Sigmoid colon (tissue), 7 donors: Measurements from ENCODE around the gene PFKP. TPM values are rescaled to one million over a fixed set of nuclear protein-coding genes. Genes with fewer than 3 reads are reported as not detected.
A peak's percentile ranks its signal among the peaks of the same experiment; 100 is the strongest.

Experiments
- DNase-seq: peaks from one replicate; pipeline ENCODE4 v3.0.0-alpha.2; 2019
- H3K27ac ChIP-seq, 4 donors: fragments of 200-600 bp; sonication (generic); one replicate each; pipeline ENCODE4 v1.5.1; 2016 to 2019; ENCODE audit warnings: mild to moderate bottlenecking in 1 of 4
- H3K27me3 ChIP-seq, 3 donors: fragments of 200-600 bp; sonication (generic); one replicate each; pipeline ENCODE4 v1.5.1; 2019; ENCODE audit warnings: mild to moderate bottlenecking in 1 of 3
- H3K36me3 ChIP-seq, 4 donors: fragments of 200-600 bp; sonication (generic); one replicate each; pipeline ENCODE4 v1.5.1; 2016 to 2019
- H3K4me1 ChIP-seq, 4 donors: fragments of 200-600 bp; sonication (generic); one replicate each; pipeline ENCODE4 v1.5.1; 2017 to 2019
- H3K4me3 ChIP-seq, 4 donors: fragments of 200-600 bp; sonication (generic); one replicate each; pipeline ENCODE4 v1.5.1; 2017 to 2019; ENCODE audit warnings: mild to moderate bottlenecking in 2 of 4, moderate library complexity in 1 of 4
- H3K9me3 ChIP-seq, 4 donors: fragments of 200-600 bp in 3 of 4; sonication (generic) in 3 of 4; one replicate each; pipeline versions ENCODE4 v1.5.1 to v1.6.1; 2013 to 2019
- CTCF ChIP-seq, 4 experiments: fragments of 450-650 bp in 3 of 4; fragments of 200-600 bp in 1 of 4; IDR thresholded peaks; one replicate each; pipeline ENCODE4 v1.5.1; 2016 to 2019; ENCODE audit warnings: antibody characterized with exemption in 4 of 4, mild to moderate bottlenecking in 3 of 4, moderate library complexity in 2 of 4
- EP300 ChIP-seq, 4 donors: sonication (generic); formaldehyde crosslinking; IDR thresholded peaks; one replicate each; pipeline ENCODE4 v1.6.1; 2017; ENCODE audit warnings: antibody characterized with exemption in 4 of 4
- POLR2A ChIP-seq, 2 donors: fragments of 450-650 bp; IDR thresholded peaks; one replicate each; pipeline ENCODE4 v1.6.1; 2016; ENCODE audit warnings: antibody characterized with exemption in 2 of 2, mild to moderate bottlenecking in 2 of 2, moderate library complexity in 2 of 2
- POLR2AphosphoS5 ChIP-seq, 4 donors: sonication (generic); formaldehyde crosslinking; IDR thresholded peaks; one replicate each; pipeline ENCODE4 v1.6.1; 2017; ENCODE audit warnings: antibody characterized with exemption in 4 of 4
- WGBS, 2 donors: extraction: QIAGEN DNeasy Blood & Tissue Kit; methylation state at CpG; one replicate each; pipeline ENCODE4 v1.1.7; 2013; 5-methylcytosine and 5-hydroxymethylcytosine counted together
- intact Hi-C: fragments of 100-400 bp; cut with DNase I; formaldehyde crosslinking; loops from one replicate; pipeline ENCODE4 v1.15.1; 2023
- polyA plus RNA-seq, 3 donors: library from polyadenylated mRNA; stranded (reverse); fragments of 200-250 nt; gene quantifications; one replicate each; pipeline ENCODE4 v1.2.3, GENCODE V29; 2013
- total RNA-seq, 4 donors: library from RNA; depleted of rRNA; stranded (reverse); fragments of >200 nt; gene quantifications; one replicate each; pipeline ENCODE4 v1.1.0, GENCODE V29; 2016
- donor health status: healthy with polysubstance abuse.
- donor health status: Bipolar disorder and iron deficiency.
- donor health status: healthy.

The PFKP gene
- total and polyA plus RNA-seq, 7 donors = 26.4 to 105 (median 46.0) TPM

- Histone ChIP-seq H3K9me3 (no peaks in the 10 kb centered on the region), H3K4me1 (peaks cover 0 to 56% (median 44%) of the 10 kb centered on the region in 4 donors), H3K36me3 (no peaks in the 10 kb centered on the region), H3K27ac (peak overlapping the region; percentile 56 to 84 (median 76)), H3K27me3 (no peaks in the 10 kb centered on the region), H3K4me3 (no peak overlapping the region)
- intact Hi-C loops = no loop called here
- no peak for DNase-seq
- WGBS, 2 donors = 53 to 63% methylated on average over 17 of the region's 17 CpGs
- TF ChIP-seq CTCF (IDR thresholded peaks at IDR 0.05) (no peak), EP300 (IDR thresholded peaks at IDR 0.05) (peak in 1 of 4 donors; percentile 15), POLR2AphosphoS5 (IDR thresholded peaks at IDR 0.05) (peak in 3 of 4 donors; percentile 64 to 74 (median 65)), POLR2A (IDR thresholded peaks at IDR 0.05) (no peak)
Observed at GRCh38 chr10:3090914-3091787, 23.8 kb downstream of the PFKP start.

GRCh38 chr10:3091921-3092320, 24.6 kb downstream of the PFKP start:
- no peak for DNase-seq
- intact Hi-C loops = no loop called here
- TF ChIP-seq CTCF (IDR thresholded peaks at IDR 0.05) = no peak
- no peak for TF ChIP-seq POLR2A (IDR thresholded peaks at IDR 0.05)
- no peak for TF ChIP-seq POLR2AphosphoS5 (IDR thresholded peaks at IDR 0.05)
- no peak for TF ChIP-seq EP300 (IDR thresholded peaks at IDR 0.05)
- 88 to 95% methylated on average over 5 of the region's 5 CpGs for WGBS, 2 donors
- Histone ChIP-seq H3K36me3 (no peaks in the 10 kb centered on the region), H3K9me3 (no peaks in the 10 kb centered on the region), H3K4me3 (no peak overlapping the region), H3K27me3 (no peaks in the 10 kb centered on the region), H3K4me1 (peaks cover 0 to 61% (median 47%) of the 10 kb centered on the region in 4 donors), H3K27ac (peak overlapping the region; percentile 56 to 84 (median 76))

GRCh38 chr10:3093996-3094395, 26.6 kb downstream of the PFKP start:
- TF ChIP-seq POLR2AphosphoS5 (IDR thresholded peaks at IDR 0.05) = no peak
- no peak for TF ChIP-seq POLR2A (IDR thresholded peaks at IDR 0.05)
- no peak for TF ChIP-seq EP300 (IDR thresholded peaks at IDR 0.05)
- no peak for TF ChIP-seq CTCF (IDR thresholded peaks at IDR 0.05)
- 96 to 98% methylated on average over 5 of the region's 5 CpGs for WGBS, 2 donors
- Histone ChIP-seq H3K27me3 (no peaks in the 10 kb centered on the region), H3K9me3 (no peaks in the 10 kb centered on the region), H3K27ac (peak overlapping the region; percentile 78 to 84 (median 80)), H3K36me3 (no peaks in the 10 kb centered on the region), H3K4me3 (no peak overlapping the region), H3K4me1 (peaks cover 0 to 55% (median 50%) of the 10 kb centered on the region in 4 donors)
- DNase-seq = no peak
- intact Hi-C loops = no loop called here

GRCh38 chr10:3094609-3095036, 27.3 kb downstream of the PFKP start:
- TF ChIP-seq POLR2A (IDR thresholded peaks at IDR 0.05) (no peak), CTCF (IDR thresholded peaks at IDR 0.05) (no peak), POLR2AphosphoS5 (IDR thresholded peaks at IDR 0.05) (no peak), EP300 (IDR thresholded peaks at IDR 0.05) (no peak)
- peak overlapping the region; percentile 78 to 84 (median 80) for H3K27ac ChIP-seq
- peak overlapping the region in 1 of 4 donors; percentile 9 for H3K4me3 ChIP-seq
- no peaks in the 10 kb centered on the region for H3K27me3 ChIP-seq
- DNase-seq = no peak
- WGBS, 2 donors = 84 to 87% methylated on average over 5 of the region's 5 CpGs
- intact Hi-C loops = no loop called here
- no peaks in the 10 kb centered on the region for H3K9me3 ChIP-seq
- peaks cover 0 to 3% (median 0%) of the 10 kb centered on the region in 4 donors for H3K36me3 ChIP-seq
- H3K4me1 ChIP-seq = peaks cover 0 to 52% (median 49%) of the 10 kb centered on the region in 4 donors
